HCT116 (cell line): ENCODE results near the gene STAT6. TPM values are rescaled to one million over a fixed set of nuclear protein-coding genes. Genes with fewer than 3 reads are reported as not detected.

Source experiments
- ATAC-seq: fragments of 200-7000 bp; cut with Tn5 transposase; 2 replicates; pipeline ENCODE4 v1.9.1; 2020; ENCODE audit warnings: mild to moderate bottlenecking, moderate library complexity
- BruUV-seq: library from RNA; stranded (reverse); fragments of 400-500 nt; replicated peaks from 2 replicates; lab custom pipeline; 2021; lab: Mats Ljungman, UMichigan
- CTCF ChIA-PET: fragments of 300-600 bp; sonication (Branson Sonifier 250); formaldehyde crosslinking; loops from one replicate; lab custom pipeline; 2021; ENCODE audit warnings: antibody characterized with exemption; lab: Charles Lee
- POLR2A ChIA-PET: fragments of 300-600, 350-600 bp; sonication (Branson Sonifier 250); formaldehyde crosslinking; loops from one replicate; lab custom pipeline; 2021; ENCODE audit warnings: antibody characterized with exemption; lab: Charles Lee
- RAD21 ChIA-PET, 2 experiments: fragments of 300-600 bp; sonication (Branson Sonifier 250); formaldehyde crosslinking; loops; one replicate each; lab custom pipeline; 2023; ENCODE audit warnings: low total read pairs in 2 of 2; ENCODE audit not compliant: uncharacterized antibody in 2 of 2, unreplicated experiment in 2 of 2, low non-redundant PET in 1 of 2; lab: Charles Lee
- DNase-seq: peaks from one replicate; pipeline ENCODE4 v3.0.0-alpha.2; 2010; ENCODE audit warnings: low read depth, low spot score
- H2AFZ ChIP-seq: fragments of 200-600 bp; shearing (Covaris generic), sonication (generic); 2 replicates; pipeline ENCODE4 v1.6.1; 2017; ENCODE audit warnings: low read depth, mixed run types, mixed read lengths, antibody characterized with exemption, low read length; ENCODE audit not compliant: poor library complexity, severe bottlenecking
- H3K27ac ChIP-seq: 2 replicates; pipeline ENCODE4 v1.5.1; 2012; ENCODE audit warnings: low read depth, low read length
- H3K27me3 ChIP-seq: fragments of 200-600 bp; sonication (generic); 2 replicates; pipeline ENCODE4 v1.6.1; 2016; ENCODE audit warnings: mixed run types, low read length, mixed read lengths; ENCODE audit not compliant: insufficient read depth
- H3K36me3 ChIP-seq, 2 experiments: fragments of 200-500 bp in 1 of 2; fragments of 200-600 bp in 1 of 2; sonication (Bioruptor generic) in 1 of 2; sonication (generic) in 1 of 2; 2 replicates each; pipeline versions ENCODE4 v1.5.1 to v1.6.1; 2014 to 2016; ENCODE audit warnings: low read length in 2 of 2, inconsistent platforms in 1 of 2, mixed read lengths in 1 of 2, mixed run types in 1 of 2; ENCODE audit not compliant: insufficient read depth in 2 of 2, control insufficient read depth in 1 of 2
- H3K4me1 ChIP-seq, 2 experiments: fragments of 200-600 bp in 1 of 2; sonication (generic) in 1 of 2; 2 replicates each; pipeline versions ENCODE4 v1.5.1 to v1.6.1; 2012 to 2017; ENCODE audit warnings: low read length in 2 of 2, inconsistent platforms in 1 of 2, mild to moderate bottlenecking in 1 of 2, mixed read lengths in 1 of 2, mixed run types in 1 of 2, moderate library complexity in 1 of 2; ENCODE audit not compliant: insufficient read depth in 2 of 2, control insufficient read depth in 1 of 2
- H3K4me2 ChIP-seq: fragments of 200-600 bp; sonication (generic); 2 replicates; pipeline ENCODE4 v1.6.1; 2017; ENCODE audit warnings: mixed run types, low read length, mixed read lengths
- H3K4me3 ChIP-seq, 2 experiments: fragments of 200-600 bp in 1 of 2; sonication (generic) in 1 of 2; replicated peaks in 1 of 2; 2 replicates each; pipeline ENCODE4 v1.5.1; 2011 to 2016; ENCODE audit warnings: low read length in 2 of 2, control low read depth in 1 of 2, low read depth in 1 of 2, mild to moderate bottlenecking in 1 of 2, mixed read lengths in 1 of 2, mixed run types in 1 of 2
- H3K79me2 ChIP-seq: fragments of 200-600 bp; sonication (generic); 2 replicates; pipeline ENCODE4 v1.6.1; 2017; ENCODE audit warnings: mild to moderate bottlenecking, mixed run types, low read length, moderate library complexity, mixed read lengths; ENCODE audit not compliant: insufficient read depth
- H3K9ac ChIP-seq: fragments of 200-600 bp; sonication (generic); 2 replicates; pipeline ENCODE4 v1.6.1; 2016; ENCODE audit warnings: low read length, mixed read lengths
- H3K9me2 ChIP-seq: fragments of 200-600 bp; sonication (generic), shearing (Covaris generic); 2 replicates; pipeline ENCODE4 v1.6.1; 2017; ENCODE audit warnings: mixed run types, mild to moderate bottlenecking, moderate library complexity; ENCODE audit not compliant: insufficient read depth
- H3K9me3 ChIP-seq, 2 experiments: fragments of 200-500 bp in 1 of 2; fragments of 200-600 bp in 1 of 2; sonication (Bioruptor generic) in 1 of 2; sonication (generic) in 1 of 2; 2 replicates each; pipeline ENCODE4 v1.6.1; 2014 to 2017; ENCODE audit warnings: low read length in 2 of 2, mixed read lengths in 2 of 2, inconsistent platforms in 1 of 2, low read depth in 1 of 2, mild to moderate bottlenecking in 1 of 2, mixed run types in 1 of 2, moderate library complexity in 1 of 2; ENCODE audit not compliant: control insufficient read depth in 1 of 2, insufficient read depth in 1 of 2
- H4K20me1 ChIP-seq: fragments of 200-600 bp; sonication (generic), shearing (Covaris generic); 2 replicates; pipeline ENCODE4 v1.6.1; 2017; ENCODE audit warnings: mixed run types, mild to moderate bottlenecking, moderate library complexity; ENCODE audit not compliant: insufficient read depth
- CBX3 ChIP-seq: IDR thresholded peaks from 2 replicates; pipeline ENCODE4 v1.6.1; 2012; ENCODE audit warnings: low read depth
- CEBPB ChIP-seq: IDR thresholded peaks from 2 replicates; pipeline ENCODE4 v1.6.1; 2012; ENCODE audit warnings: low read depth
- ELF1 ChIP-seq: IDR thresholded peaks from 2 replicates; pipeline ENCODE4 v1.6.1; 2012; ENCODE audit warnings: low read depth, borderline replicate concordance
- EZH2phosphoT487 ChIP-seq: fragments of 200-600 bp; IDR thresholded peaks from 2 replicates; pipeline ENCODE4 v1.6.1; 2018; ENCODE audit warnings: antibody characterized with exemption, borderline replicate concordance
- FOSL1 ChIP-seq: IDR thresholded peaks from 2 replicates; pipeline ENCODE4 v1.6.1; 2012; ENCODE audit warnings: low read depth
- JUND ChIP-seq: IDR thresholded peaks from 2 replicates; pipeline ENCODE4 v1.6.1; 2012
- POLR2A ChIP-seq: IDR thresholded peaks from 2 replicates; pipeline ENCODE4 v1.7.0; 2011; ENCODE audit warnings: borderline replicate concordance; ENCODE audit not compliant: insufficient read depth, insufficient read length; ENCODE audit errors: extremely low read depth
- POLR2AphosphoS5 ChIP-seq: IDR thresholded peaks from 2 replicates; pipeline ENCODE4 v1.6.1; 2011; ENCODE audit warnings: mild to moderate bottlenecking, low read depth, low read length, moderate library complexity
- RAD21 ChIP-seq: IDR thresholded peaks from 2 replicates; pipeline ENCODE4 v1.6.1; 2012; ENCODE audit warnings: low read depth, mild to moderate bottlenecking
- SRF ChIP-seq: IDR thresholded peaks from 2 replicates; pipeline ENCODE4 v1.6.1; 2012; ENCODE audit warnings: low read depth
- YY1 ChIP-seq: IDR thresholded peaks from 2 replicates; pipeline ENCODE4 v1.6.1; 2011; ENCODE audit warnings: low read length, low read depth, moderate library complexity, mild to moderate bottlenecking; ENCODE audit not compliant: insufficient replicate concordance; ENCODE audit errors: extremely low read depth
- ZFX ChIP-seq: fragments of 450-650 bp; IDR thresholded peaks from 2 replicates; pipeline ENCODE4 v1.6.1; 2017
- intact Hi-C: fragments of 100-400 bp; cut with micrococcal nuclease; formaldehyde crosslinking; loops from 2 replicates; pipeline ENCODE4 v1.10.0; 2022
- total RNA-seq: library from RNA; stranded (reverse); gene quantifications from one replicate; pipeline ENCODE4 v1.2.1, GENCODE V29; 2021; ENCODE audit not compliant: unreplicated experiment
- TF ChIP-seq, protein P1 (sequence below): IDR thresholded peaks from 2 replicates; pipeline ENCODE4 v1.6.1; 2012; ENCODE audit warnings: low read depth
- TF ChIP-seq, protein P2 (sequence below), 3 experiments: fragments of 200-600 bp in 1 of 3; sonication (generic) in 1 of 3; IDR thresholded peaks in 2 of 3; conservative IDR thresholded peaks in 1 of 3; 2 replicates each; pipeline ENCODE4 v1.5.1; 2012 to 2017; ENCODE audit warnings: low read depth in 2 of 3, low read length in 2 of 3, antibody characterized with exemption in 1 of 3, borderline replicate concordance in 1 of 3, control low read depth in 1 of 3, mild to moderate bottlenecking in 1 of 3, mixed read lengths in 1 of 3, mixed run types in 1 of 3, moderate library complexity in 1 of 3; ENCODE audit not compliant: insufficient read depth in 1 of 3
- TF ChIP-seq, protein P3 (sequence below): IDR thresholded peaks from 2 replicates; pipeline ENCODE4 v1.6.1; 2012

The STAT6 gene
- total RNA-seq, 1 experiment from 2014 or later: 78.5 TPM

DNA sequence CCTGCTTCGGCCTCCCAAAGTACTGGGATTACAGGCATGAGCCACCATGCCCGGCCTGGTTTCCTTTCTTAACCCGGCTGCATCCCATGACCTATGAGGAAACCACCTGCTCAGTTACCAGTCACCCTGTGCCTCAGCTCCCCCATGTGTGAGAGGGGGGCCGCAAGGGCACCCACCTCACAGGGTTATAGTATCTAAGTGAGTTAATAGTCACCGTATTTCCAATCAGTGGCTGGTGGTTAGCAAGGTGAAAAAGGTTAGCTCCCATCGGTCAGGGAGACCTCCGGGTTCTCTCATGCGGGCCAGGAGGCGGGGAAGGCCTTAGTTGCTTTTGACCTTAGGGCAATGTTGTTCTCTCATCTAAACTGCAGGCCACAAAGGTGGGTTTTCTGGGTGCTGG, 23.8 kb upstream of the STAT6 start:
- H4K20me1 ChIP-seq: no peaks in the 10 kb centered on the region
- no peak overlapping the region for H3K4me2 ChIP-seq
- no peak overlapping the region for H3K4me3 ChIP-seq
- peaks cover 0 to 8% of the 10 kb centered on the region in 2 experiments; a peak in 1 of 4 replicates for H3K4me1 ChIP-seq
- ChIA-PET CTCF (no interaction called here), POLR2A (no interaction called here), RAD21 (no interaction called here)
- intact Hi-C loops: no loop called here
- BruUV-seq: no TSS peak
- no peak for ATAC-seq
- H3K9me2 ChIP-seq: no peaks in the 10 kb centered on the region
- no peak for DNase-seq
- no peak overlapping the region for H3K27ac ChIP-seq
- H3K36me3 ChIP-seq: peaks cover 0 to 4% of the 10 kb centered on the region in 2 experiments; a peak in 2 of 4 replicates
- no peaks in the 10 kb centered on the region for H3K9me3 ChIP-seq
- TF ChIP-seq, protein P1, sequence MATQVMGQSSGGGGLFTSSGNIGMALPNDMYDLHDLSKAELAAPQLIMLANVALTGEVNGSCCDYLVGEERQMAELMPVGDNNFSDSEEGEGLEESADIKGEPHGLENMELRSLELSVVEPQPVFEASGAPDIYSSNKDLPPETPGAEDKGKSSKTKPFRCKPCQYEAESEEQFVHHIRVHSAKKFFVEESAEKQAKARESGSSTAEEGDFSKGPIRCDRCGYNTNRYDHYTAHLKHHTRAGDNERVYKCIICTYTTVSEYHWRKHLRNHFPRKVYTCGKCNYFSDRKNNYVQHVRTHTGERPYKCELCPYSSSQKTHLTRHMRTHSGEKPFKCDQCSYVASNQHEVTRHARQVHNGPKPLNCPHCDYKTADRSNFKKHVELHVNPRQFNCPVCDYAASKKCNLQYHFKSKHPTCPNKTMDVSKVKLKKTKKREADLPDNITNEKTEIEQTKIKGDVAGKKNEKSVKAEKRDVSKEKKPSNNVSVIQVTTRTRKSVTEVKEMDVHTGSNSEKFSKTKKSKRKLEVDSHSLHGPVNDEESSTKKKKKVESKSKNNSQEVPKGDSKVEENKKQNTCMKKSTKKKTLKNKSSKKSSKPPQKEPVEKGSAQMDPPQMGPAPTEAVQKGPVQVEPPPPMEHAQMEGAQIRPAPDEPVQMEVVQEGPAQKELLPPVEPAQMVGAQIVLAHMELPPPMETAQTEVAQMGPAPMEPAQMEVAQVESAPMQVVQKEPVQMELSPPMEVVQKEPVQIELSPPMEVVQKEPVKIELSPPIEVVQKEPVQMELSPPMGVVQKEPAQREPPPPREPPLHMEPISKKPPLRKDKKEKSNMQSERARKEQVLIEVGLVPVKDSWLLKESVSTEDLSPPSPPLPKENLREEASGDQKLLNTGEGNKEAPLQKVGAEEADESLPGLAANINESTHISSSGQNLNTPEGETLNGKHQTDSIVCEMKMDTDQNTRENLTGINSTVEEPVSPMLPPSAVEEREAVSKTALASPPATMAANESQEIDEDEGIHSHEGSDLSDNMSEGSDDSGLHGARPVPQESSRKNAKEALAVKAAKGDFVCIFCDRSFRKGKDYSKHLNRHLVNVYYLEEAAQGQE: no peak
- no peak for TF ChIP-seq POLR2AphosphoS5
- TF ChIP-seq ZFX: no peak
- no peak for TF ChIP-seq ELF1
- TF ChIP-seq RAD21: no peak
- TF ChIP-seq FOSL1: no peak
- TF ChIP-seq SRF: no peak
- TF ChIP-seq JUND: no peak
- no peaks in the 10 kb centered on the region for H3K27me3 ChIP-seq
- H3K9ac ChIP-seq: no peak overlapping the region
- no peaks in the 10 kb centered on the region for H3K79me2 ChIP-seq
- no peak overlapping the region for H2AFZ ChIP-seq

DNA sequence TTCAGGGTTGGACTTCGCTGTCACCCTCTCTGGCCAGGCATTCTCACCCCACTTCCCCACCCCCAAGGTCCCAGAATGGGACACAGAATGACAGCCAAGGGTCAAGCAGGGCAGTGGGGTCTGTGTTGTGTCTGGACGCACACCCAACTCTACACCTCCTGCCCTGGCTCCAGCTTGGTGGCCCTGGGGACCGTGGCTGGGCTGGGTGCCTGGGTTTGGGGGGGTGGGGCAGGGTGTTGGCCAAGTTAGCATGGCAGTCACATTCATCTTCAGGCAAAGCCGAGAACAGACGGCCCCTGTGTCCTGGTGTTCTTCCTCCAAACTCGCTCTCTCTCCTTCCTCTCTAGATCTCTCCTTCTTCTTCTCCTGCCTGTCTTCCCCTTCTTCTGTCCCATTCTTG, 22.8 kb upstream of the STAT6 start:
- intact Hi-C loops: no loop called here
- no peak for DNase-seq
- Histone ChIP-seq H3K27ac (no peak overlapping the region), H3K79me2 (no peaks in the 10 kb centered on the region), H3K36me3 (no peaks in the 10 kb centered on the region), H3K9ac (no peak overlapping the region), H3K9me2 (no peaks in the 10 kb centered on the region), H3K27me3 (no peaks in the 10 kb centered on the region), H2AFZ (no peak overlapping the region), H3K4me3 (no peak overlapping the region), H3K9me3 (no peaks in the 10 kb centered on the region), H3K4me1 (peaks cover 0 to 18% of the 10 kb centered on the region in 2 experiments; a peak in 2 of 4 replicates), H3K4me2 (no peak overlapping the region), H4K20me1 (no peaks in the 10 kb centered on the region)
- RAD21 ChIA-PET: no interaction called here
- ATAC-seq: no peak
- BruUV-seq: no TSS peak
- POLR2A ChIA-PET: no interaction called here
- CTCF ChIA-PET: no interaction called here
- TF ChIP-seq ZFX: no peak
- no peak for TF ChIP-seq RAD21
- TF ChIP-seq CBX3: no peak
- TF ChIP-seq FOSL1: no peak
- no peak for TF ChIP-seq JUND
- TF ChIP-seq, protein P2, sequence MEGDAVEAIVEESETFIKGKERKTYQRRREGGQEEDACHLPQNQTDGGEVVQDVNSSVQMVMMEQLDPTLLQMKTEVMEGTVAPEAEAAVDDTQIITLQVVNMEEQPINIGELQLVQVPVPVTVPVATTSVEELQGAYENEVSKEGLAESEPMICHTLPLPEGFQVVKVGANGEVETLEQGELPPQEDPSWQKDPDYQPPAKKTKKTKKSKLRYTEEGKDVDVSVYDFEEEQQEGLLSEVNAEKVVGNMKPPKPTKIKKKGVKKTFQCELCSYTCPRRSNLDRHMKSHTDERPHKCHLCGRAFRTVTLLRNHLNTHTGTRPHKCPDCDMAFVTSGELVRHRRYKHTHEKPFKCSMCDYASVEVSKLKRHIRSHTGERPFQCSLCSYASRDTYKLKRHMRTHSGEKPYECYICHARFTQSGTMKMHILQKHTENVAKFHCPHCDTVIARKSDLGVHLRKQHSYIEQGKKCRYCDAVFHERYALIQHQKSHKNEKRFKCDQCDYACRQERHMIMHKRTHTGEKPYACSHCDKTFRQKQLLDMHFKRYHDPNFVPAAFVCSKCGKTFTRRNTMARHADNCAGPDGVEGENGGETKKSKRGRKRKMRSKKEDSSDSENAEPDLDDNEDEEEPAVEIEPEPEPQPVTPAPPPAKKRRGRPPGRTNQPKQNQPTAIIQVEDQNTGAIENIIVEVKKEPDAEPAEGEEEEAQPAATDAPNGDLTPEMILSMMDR (IDR thresholded peaks at IDR 0.05 in 2 of 3, conservative IDR thresholded peaks at IDR 0.05 in 1 of 3; ENCODE audit: borderline replicate concordance in 1 of 3, insufficient read depth in 1 of 3, low read depth in 2 of 3, low read length in 2 of 3): no peak
- TF ChIP-seq, protein P3, sequence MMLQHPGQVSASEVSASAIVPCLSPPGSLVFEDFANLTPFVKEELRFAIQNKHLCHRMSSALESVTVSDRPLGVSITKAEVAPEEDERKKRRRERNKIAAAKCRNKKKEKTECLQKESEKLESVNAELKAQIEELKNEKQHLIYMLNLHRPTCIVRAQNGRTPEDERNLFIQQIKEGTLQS: no peak
- no peak for TF ChIP-seq EZH2phosphoT487
- no peak for TF ChIP-seq YY1
- TF ChIP-seq POLR2A: no peak
- no peak for TF ChIP-seq CEBPB
